HG03521 (cell line): ENCODE results near the gene PRKG1.
"Not testable (repeated sequence)": the region's sequence is repeated elsewhere in the genome, so short reads cannot be mapped to it uniquely, and the experiment has no call there.

ENCODE experiments used
- ATAC-seq: cut with Tn5 transposase; IDR thresholded peaks from one replicate; pipeline ENCODE4 v1.9.1; 2021; ENCODE audit warnings: mild to moderate bottlenecking, moderate library complexity; ENCODE audit not compliant: unreplicated experiment

Gene PRKG1

GRCh38 chr10:51112013-51112412, 37.7 kb downstream of the PRKG1 start:
- ATAC-seq = no peak

- ATAC-seq = no peak
Observed at GRCh38 chr10:51113007-51113406, 38.7 kb downstream of the PRKG1 start.

GRCh38 chr10:51117053-51117660, 42.9 kb downstream of the PRKG1 start:
- no peak for ATAC-seq

- no peak for ATAC-seq
Observed at GRCh38 chr10:51117794-51118193, 43.5 kb downstream of the PRKG1 start.

DNA sequence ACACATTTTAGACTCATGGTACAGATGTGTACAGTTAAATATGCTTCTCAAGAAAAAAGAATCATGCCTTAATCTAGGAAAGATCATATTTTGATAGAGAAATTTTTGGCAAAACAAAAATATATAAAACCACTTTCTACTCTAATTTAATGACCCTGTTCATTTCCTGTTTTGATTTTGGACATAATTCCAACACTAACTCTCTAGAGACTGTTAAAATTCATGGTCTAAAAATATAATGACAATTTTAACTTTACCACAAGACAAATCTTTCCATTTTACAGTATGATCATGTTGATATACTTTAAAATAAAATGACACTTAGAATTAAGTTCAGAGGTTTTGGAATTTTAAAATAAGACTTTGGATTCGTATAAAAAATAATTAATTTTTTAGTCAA, 45.2 kb downstream of the PRKG1 start:
- ATAC-seq = no peak

GRCh38 chr10:51121861-51122260, 47.6 kb downstream of the PRKG1 start:
- ATAC-seq = no peak

DNA sequence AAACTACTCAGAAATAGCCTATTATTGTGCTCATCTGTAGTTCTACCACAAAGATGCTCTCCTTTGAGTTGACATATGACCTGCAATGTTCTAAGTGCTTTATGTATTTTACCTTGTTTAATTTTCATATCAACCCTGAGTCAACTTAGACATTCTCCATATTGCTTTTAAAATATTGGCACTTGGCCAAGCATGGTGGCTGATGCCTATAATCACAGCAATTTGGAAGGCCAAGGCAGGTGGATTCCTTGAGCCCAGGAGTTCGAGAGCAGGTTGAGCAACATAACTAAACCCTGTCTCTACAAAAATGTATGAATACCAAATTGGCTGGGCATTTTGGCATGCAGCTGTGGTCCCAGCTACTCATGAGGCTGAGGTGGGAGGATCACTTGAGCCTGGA, 50.6 kb downstream of the PRKG1 start:
- ATAC-seq = no peak

DNA sequence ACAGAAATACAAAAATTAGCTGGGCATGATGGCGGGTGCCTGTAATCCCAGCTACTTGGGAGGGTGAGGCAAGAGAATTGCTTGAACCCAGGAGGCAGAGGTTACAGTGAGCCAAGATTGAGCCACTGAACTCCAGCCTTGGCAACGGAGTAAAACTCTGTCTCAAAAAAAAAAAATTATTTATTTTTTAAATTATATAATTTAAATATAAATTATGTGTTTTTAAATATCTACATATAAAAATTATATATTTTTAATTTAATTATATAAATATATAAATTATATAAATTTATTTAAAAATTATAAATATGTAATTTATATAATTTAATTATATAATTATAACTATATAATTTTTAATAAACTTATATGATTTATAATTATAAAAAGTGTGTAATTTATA, 51.2 kb downstream of the PRKG1 start:
- no peak for ATAC-seq

DNA sequence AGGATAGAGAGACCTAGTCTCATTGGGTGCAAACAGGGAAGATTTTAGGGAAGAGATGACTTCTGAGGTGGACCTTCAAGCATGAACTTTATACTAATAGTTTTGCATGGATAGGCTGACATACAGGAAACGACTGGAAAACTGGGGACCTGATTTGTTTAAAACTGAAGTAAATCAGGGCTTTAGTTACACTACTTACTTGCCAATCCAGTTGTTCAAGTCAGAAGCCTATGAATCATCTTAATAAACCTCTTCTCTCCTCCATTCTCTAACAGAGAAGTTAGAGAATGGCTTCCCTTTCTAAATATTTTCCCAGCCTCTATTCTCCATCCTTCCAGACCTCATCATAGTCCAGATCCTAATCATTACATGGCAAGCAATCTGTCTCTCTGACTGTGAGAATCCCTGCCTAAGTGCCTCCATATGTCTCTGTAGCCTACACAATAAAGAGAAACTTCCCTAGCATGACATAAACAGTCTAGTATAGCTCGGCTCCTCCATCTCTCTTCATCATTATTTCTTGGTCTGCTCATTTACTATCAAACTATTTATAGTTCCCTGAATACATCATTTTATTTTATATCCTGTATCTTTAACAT, 55.8 kb downstream of the PRKG1 start:
- no peak for ATAC-seq

DNA sequence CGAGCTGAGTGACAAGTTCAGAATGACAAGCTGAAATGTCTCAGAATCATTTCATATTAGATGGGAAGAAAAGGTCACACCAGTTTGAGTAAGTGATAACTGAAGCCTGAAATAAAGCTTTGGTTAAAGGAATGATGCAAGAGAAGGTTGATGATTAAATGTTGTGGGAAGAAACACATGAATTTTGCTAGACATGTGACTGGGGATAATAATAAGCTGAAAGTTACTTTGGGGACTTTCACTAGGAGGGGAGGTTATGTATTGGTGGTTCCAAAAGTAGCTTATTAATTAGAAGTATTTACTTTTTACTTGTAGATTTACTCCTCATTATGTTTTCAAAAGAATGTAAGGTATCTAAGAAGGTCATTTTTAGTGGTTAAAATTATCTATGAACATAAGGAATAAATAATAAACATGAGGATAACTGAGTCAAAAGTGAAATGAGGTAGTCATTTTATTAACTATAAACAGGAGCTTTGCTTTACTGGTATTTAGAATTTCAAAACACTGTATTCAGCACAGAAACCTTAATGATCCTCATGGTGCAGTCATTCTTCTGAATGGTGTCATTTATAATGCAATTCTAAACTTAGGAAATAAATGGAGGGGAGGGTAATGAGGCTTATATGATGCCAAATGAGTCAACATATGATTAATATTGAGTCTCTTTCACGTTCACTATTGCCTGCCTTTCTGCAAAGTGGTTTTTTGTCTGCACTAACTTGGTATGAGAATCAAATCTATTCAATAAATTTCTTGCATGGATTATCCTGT, 63.7 kb downstream of the PRKG1 start:
- ATAC-seq = no peak

DNA sequence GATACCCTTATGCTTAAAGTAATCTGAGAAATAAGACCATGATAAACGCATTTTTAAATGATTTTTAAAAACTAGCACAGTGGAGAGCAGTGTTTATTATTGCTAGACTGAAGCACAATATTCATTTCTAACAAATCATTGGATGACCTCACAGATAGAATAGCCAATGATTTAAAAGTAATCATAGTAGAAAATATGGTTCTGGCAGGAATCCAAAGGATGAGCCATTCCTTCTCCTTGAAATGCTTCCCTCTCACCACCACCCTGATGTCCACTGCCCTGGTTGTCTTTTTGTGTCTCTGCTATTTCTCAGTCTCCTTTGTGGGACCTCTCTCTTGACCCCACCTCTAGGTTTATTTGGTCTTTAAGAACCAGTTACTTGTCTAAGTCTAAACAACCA, 64.9 kb downstream of the PRKG1 start:
- ATAC-seq = no peak

GRCh38 chr10:51141010-51141409, 66.7 kb downstream of the PRKG1 start:
- no peak for ATAC-seq

- no peak for ATAC-seq
Observed at GRCh38 chr10:51144161-51144781, 70.0 kb downstream of the PRKG1 start.

DNA sequence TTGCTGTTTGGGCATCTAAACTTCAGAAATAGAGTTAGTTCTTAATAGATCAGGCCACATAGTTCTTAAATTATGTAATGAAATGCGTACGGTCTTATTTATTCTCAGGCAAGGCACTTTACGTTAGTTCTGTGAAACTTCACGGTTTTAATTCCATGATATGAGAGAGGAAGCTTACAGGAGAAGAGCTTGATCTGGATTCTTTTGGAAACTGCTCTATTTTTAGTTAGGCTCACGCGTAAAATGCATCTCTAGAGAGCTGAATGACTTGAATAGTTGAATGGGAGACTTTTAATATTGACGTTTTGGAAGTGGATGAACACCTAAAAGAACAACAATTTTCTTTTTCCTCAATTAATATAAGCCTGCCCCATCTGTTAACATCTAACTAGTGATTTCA, 71.1 kb downstream of the PRKG1 start:
- ATAC-seq = no peak

DNA sequence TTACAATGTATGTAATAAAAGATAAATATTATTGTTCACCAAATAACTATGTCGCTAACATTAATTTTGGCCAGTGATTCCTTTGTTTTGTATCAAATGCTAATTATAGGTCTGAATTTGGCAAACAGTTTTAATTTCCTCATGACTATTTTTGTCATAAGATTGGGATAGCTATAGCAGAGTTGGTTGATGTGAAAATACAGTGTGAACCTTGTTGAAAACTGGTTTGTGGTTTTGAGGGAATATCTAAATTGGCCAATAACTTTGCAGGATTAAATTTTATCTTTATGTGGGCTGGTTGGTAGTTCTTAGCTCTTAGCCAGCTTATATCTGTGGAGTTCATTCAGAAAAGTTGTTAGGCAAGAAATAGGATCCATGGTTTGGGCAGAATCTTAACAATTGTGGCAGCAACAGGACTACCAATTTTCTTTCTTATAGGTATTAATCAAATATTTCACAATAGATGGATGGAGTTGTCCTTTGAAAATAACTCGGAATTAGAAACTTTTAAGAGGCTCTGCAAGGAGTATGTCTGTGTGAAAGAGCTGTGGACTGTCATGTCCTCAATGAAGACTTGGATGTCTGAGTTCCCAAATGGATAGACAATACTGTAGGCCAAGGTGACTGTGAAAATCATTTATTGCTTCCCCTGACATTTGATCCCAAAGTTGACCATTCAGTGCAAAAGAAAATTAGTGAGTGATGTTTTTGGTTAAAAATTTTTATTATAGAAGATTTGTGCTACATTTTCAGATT, 73.5 kb downstream of the PRKG1 start:
- ATAC-seq = no peak

DNA sequence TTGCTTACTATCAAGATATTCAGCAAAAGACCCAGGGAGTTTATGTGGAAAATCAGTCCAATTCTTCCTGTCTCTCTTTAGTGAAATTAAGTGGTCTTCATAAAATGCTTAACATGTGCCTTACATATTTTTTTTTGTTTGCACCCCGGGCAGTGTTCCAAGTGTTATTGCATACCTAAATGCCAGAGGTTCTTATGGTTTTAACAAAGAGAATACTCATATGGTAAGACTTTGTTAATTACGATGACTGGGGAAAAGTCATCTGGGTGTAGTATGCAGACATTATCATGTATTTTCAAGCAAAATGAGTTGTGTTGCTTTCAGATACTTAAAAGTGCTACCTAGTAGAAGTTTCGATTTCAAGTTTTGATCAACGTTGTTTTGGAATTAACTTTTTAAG, 82.6 kb downstream of the PRKG1 start:
- ATAC-seq = no peak

GRCh38 chr10:51158832-51159231, 84.5 kb downstream of the PRKG1 start:
- no peak for ATAC-seq

GRCh38 chr10:51159841-51160240, 85.6 kb downstream of the PRKG1 start:
- no peak for ATAC-seq

GRCh38 chr10:51162002-51162401, 87.7 kb downstream of the PRKG1 start:
- no peak for ATAC-seq

DNA sequence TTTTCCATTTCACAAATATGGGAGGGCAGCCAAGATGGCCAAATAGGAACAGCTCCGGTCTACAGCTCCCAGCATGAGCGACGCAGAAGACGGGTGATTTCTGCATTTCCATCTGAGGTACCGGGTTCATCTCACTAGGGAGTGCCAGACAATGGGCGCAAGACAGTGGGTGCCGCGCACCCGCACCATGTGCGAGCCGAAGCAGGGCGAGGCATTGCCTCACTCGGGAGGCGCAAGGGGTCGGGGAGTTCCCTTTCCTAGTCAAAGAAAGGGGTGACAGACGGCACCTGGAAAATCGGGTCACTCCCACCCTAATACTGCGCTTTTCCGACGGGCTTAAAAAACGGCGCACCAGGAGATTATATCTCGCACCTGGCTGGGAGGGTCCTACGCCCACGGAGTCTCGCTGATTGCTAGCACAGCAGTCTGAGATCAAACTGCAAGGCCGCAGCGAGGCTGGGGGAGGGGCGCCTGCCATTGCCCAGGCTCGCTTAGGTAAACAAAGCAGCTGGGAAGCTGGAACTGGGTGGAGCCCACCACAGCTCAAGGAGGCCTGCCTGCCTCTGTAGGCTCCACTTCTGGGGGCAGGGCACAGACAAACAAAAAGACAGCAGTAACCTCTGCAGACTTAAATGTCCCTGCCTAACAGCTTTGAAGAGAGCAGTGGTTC, 89.2 kb downstream of the PRKG1 start:
- ATAC-seq = not testable (repeated sequence)
